ENCODE measurements around the gene PRMT1. TPM values are rescaled to one million over a fixed set of nuclear protein-coding genes. Genes with fewer than 3 reads are reported as not detected.

PRMT1 gene
- total RNA-seq, 2 donors from 2014 or later: 66.7 to 83.9 TPM

DNA sequence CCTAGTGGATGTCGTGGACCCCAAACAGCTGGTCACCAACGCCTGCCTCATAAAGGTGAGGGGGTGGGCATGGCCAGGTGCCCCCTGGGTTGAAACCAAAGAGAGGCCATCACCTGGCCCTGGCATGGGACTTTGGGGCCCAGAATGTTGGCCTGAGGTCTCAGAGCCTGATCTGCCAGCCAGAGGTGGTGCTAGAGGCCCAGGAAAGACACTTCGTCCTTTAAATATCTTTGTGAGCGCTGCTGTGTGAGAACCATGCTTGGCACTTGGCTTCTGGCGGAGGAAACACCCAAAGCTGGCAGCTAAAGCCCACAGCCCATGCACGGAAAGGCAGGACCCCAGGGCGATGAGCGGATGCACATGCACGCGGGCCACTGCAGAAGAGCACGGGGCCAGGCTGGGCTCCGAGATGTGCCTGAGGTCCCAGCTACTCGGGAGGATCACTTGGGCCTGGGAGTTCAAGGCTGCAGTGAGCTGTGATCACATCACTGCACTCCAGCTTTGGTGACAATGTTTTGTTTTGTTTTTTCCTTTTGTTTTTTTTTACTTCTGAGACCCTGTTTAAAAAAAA is 8.0 kb downstream of the PRMT1 start:
- ATAC-seq (no peak), DNase-seq (no peak)
- intact Hi-C loops (cut with DNase I, micrococcal nuclease): loop anchor here in 1 of 2 donors (2.0 kb wide), 1 partner anchor 76 kb away; no protein-coding TSS in a partner anchor

DNA sequence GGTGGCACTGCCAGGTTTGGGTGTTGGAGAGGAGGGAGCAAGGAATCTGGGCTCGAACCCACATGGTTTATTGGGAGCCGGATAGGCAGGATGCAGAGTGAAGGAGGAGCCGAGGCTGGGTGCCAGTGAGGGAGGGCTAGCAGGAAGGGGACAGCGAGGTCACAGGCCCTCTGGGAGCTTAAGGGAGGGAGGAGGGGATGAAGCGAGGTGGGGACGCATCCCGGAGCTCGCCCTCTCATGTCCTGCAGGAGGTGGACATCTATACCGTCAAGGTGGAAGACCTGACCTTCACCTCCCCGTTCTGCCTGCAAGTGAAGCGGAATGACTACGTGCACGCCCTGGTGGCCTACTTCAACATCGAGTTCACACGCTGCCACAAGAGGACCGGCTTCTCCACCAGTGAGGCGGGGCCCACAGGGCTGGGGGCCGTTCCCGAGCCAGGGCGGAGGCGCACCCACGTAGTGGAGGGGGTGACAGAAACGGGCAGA is 8.8 kb downstream of the PRMT1 start:
- ATAC-seq: no peak
- peak in 1 of 2 donors; percentile 5 for DNase-seq
- intact Hi-C loops (cut with DNase I, micrococcal nuclease): loop anchor here in 1 of 2 donors (2.0 kb wide), 1 partner anchor 75 kb away; no protein-coding TSS in a partner anchor

DNA sequence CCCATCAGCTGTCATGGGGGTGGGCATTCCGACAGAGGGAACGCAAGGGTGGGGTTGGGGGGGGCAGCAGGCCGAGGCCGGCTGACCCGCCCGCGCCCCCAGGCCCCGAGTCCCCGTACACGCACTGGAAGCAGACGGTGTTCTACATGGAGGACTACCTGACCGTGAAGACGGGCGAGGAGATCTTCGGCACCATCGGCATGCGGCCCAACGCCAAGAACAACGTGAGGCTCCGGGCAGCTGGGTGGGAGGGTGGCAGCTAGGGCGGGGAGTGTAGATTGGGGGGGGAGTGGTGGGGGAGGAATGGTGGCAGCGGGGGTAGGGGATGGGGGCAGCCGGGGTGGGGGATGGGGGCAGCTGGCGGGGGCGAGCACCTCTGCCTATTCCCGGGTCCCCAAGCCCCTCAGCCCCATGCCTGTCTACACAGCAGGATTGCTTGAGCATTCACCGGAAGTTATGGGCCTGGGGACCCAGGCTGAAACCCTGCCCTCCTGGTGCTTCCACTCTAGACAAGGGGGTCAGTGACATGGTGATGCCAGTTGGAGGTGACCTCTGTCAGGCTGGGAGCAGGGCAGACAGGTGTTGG is 9.5 kb downstream of the PRMT1 start:
- no peak for DNase-seq
- intact Hi-C loops (cut with DNase I, micrococcal nuclease): no loop called here
- no peak for ATAC-seq

DNA sequence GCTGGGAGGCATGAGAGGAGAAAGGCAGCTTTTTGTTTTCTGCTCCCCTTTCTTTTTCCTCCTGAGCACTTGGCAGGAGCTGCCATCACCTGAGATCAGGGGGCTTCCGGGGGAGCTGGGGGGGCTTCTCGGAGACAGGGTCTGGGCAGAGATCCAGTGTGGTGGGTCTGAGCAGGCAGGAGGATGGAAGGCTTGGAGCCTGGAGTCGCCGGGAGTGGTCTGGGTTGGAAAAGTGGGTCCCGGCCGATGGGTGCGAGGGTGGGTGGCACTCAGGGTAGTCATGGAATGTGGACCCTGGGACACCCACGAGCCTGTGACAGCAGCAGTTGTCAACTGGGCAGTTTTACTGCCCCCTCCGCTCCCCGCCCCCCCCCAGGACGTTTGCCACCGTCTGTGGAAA is 10.1 kb downstream of the PRMT1 start:
- intact Hi-C loops (cut with DNase I, micrococcal nuclease): no loop called here
- DNase-seq: peak in 1 of 2 donors; percentile 5
- no peak for ATAC-seq

DNA sequence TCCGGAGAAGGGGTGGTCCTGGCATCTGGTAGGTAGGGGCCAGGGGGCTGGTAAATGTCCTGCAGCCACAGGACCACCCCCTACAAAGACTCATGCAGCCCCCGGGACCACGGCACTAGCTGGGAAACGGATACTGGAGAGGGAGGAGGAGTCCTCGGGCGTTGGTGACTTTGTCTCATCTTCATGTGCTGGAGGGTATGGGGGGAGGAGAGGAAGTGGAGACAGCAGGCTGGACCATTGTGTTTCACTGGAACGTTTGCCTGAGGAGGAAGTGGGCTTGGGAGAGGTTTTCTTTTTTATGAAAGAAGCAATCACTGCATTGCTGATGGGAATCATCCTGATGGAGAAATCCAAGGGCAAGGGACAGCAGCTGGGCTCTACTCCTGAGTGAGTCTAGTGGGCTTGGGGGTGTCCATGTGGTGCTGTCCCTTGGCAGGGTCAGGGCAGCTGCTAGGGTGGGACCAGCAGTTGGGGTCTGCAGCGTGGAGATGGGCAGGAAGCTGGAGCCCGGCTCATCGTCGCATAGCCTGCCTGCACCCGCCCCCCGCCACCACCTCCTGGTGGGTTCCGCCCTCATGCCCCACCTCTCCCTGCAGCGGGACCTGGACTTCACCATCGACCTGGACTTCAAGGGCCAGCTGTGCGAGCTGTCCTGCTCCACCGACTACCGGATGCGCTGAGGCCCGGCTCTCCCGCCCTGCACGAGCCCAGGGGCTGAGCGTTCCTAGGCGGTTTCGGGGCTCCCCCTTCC is 10.7 kb downstream of the PRMT1 start:
- intact Hi-C loops (cut with DNase I, micrococcal nuclease): no loop called here
- DNase-seq: peak in 1 of 2 donors; percentile 8
- ATAC-seq: no peak

DNA sequence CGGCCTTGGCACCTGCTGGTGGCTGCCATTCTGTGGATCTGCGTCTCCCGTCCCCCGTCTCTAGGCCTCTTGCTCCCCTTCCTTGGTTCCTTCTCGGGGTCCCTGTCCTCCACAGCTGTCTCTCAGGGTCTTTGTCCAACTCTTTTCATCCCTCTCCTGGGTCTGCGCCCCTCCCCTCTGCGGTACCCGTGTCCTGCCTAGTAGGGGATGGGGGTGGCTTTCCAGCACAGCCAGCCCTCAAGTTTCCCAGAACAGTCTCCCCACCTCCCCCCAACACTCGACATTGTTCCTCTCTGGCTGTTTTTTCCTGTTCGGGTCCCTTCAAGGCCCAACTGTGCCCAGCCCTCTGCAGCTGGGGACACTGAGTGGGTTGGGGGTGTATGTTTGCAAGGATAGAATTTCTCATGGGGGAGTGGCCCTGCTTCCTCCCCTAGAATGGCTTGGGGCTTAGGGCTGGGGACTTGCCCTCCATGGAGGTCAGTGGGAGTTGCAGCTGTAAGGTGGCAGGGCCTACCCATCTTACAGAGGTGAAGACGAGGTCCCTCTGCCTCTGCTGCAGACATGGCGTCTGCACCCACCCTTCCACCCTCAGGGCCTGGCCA is 11.6 kb downstream of the PRMT1 start:
- ATAC-seq: no peak
- intact Hi-C loops (cut with DNase I, micrococcal nuclease): no loop called here
- no peak for DNase-seq

DNA sequence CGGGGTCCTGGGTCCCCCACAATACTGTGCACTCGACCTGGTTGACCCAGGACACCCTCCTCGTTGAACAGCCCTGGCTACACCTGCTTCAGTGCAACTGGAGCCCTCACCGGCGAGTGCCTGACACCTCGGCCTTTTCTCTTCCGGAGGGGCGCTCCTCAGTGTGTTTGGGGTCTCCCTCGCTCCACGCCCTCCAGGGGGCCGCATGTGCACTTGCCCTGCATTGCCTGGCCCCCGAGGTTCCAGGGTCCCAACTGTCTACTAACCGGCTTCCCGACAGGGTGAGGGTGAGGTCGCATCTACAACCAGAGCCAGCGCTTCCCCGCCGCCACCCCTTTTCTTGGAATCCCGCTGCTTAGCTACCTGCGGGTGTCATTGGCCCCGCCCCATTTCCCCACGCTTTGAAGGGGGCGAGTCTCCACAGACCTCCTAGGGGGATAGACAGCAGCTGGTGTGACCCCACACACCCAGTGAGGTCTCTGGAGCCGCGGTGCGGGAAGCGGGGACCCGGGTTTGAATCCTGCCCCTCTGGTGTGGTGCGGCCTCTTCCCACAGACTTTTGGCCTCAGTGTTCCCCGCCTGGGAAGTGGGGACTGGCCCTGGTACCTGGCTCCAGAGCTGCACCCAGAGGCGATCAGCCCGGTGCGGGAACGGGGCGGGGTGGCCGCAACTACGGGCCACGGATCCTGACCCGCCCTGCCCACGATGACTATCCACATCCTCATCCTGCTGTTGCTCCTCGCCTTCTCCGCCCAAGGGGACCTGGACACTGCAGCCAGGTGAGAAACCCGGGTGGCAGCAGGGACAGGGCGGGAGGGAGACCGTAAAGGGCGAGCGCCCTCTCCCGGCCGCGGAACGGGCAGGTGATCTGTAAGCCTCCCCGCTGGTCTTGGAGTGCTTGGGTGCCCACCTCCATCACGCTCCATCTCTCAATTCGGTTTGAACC is 12.3 kb downstream of the PRMT1 start, which contains the start of gene ADM5:
ADM5 (plus strand) TSS at position 462 of the 946 bp plus-strand sequence; CDS start at position 706, 244 bp downstream.
- intact Hi-C loops (cut with DNase I, micrococcal nuclease): no loop called here
- ATAC-seq: peak; percentile 79
- peak in 1 of 2 donors; percentile 82 for DNase-seq

DNA sequence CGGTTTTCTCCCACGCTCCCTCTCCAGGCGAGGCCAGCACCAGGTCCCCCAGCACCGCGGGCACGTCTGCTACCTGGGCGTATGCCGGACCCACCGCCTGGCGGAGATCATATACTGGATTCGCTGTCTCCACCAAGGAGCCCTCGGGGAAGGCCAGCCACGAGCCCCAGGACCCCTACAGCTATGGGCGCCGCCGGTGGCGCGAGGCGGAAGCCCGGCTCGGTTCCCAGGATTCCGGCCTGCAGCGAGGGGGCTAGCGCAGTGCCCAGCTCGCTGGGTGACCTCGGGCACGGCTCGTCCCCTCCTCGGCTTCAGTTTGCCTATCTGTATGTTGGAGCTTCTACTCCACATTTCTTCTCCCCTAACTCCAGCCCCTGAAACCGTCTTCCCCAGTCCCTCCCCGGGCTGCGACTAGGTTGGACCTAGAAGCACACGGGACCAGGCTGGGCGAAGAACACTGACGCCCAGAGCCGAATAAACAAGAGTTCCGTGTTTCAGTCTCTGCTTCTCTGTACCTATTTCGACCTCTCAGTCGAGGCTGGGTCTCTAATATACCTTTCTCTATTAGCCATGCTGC is 13.1 kb downstream of the PRMT1 start:
- DNase-seq: no peak
- ATAC-seq: peak; percentile 39
- intact Hi-C loops (cut with DNase I, micrococcal nuclease): no loop called here

DNA sequence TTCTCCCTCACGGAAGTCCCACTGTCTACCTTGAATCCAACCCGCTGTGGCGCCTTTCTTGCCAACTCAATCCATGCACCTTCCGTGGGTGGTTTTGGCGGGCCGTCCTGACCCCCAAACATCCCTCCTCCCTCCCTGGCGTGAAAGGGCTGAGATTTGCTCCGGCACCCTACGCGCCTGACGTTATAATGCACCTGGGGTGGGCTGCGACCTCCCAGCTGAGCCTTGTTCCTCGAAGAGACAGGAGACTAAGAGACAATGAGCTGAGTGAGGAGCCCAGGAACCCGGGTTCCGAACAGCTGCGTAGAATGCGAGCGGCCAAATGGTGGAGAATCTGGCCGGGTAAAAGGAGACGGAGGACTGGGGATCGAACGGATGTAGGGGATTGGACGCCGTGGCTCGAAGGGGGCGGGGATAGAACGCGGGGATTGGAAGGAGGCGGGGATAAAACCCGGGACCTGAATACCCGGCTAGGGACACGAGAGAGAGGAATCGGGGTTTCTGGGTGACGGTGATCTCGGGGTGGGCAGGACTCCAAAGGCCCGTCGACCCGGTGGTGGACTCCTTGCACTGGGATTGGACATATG is 13.7 kb downstream of the PRMT1 start, which contains the start of gene CPT1C:
CPT1C (plus strand) TSS at position 461 of the 587 bp plus-strand sequence. CDS start 1,137 bp downstream, outside the sequence.
- intact Hi-C loops (cut with DNase I, micrococcal nuclease): no loop called here
- peak; percentile 75 for ATAC-seq
- DNase-seq: peak; percentile 76 to 77

DNA sequence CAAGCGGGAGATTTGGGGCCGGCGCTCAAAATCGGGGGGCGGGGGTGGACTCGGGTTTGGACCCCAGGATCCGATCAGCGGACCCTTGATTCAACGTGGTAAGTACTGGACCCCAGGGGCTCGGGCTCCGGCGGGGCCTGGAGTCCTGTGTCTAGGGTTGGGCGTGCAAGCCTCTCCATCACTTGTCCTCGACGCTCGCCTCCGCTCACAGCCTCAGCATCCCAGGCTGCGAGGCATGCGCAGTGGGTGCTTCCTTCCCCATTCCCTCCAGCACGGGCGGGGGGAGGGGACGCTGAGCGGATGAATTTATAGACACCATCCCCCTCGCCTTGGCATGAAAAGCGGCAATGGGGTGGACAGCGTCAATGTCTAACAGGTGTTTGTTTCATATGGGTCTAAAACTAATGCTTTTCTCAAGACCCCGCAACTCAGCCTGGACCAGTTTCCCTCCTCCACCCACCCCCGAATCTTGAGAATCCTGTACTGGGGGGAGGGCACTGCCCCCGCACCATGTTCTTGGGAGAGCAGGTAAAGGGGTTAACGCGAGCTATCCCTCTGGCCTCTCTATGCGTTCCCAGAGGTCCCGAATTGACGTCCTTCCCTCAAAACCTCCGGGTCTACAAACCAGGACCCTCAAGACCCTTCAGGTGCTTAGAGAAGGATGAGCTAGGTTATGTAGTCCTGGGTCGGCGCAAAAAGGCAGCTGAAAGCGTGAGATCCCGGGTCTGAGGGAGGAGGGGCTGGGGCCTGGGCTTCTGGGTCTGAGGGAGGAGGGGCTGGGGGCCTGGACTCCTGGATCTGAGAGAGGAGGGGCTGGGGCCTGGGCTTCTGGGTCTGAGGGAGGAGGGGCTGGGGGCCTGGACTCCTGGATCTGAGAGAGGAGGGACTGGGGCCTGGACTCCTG is 14.4 kb downstream of the PRMT1 start:
- peak in 1 of 2 donors; percentile 54 for DNase-seq

DNA sequence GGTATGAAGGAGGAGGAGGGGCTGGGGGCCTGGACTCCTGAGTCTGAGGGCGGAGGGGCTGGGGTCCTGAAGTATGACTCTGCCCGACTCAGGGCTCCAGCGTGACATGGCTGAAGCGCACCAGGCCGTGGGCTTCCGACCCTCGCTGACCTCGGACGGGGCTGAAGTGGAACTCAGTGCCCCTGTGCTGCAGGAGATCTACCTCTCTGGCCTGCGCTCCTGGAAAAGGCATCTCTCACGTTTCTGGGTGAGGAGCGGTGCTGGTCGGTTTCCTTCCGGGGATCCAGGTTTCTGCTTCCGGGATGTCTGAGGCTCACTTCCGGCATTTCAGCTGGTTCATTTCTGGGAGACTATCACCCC is 15.1 kb downstream of the PRMT1 start:
- ATAC-seq: no peak
- intact Hi-C loops (cut with DNase I, micrococcal nuclease): no loop called here
- no peak for DNase-seq

More for the DNA sequence above, 14.4 kb downstream of the PRMT1 start:
- ATAC-seq: peak; percentile 18
- intact Hi-C loops (cut with DNase I, micrococcal nuclease): no loop called here

DNA sequence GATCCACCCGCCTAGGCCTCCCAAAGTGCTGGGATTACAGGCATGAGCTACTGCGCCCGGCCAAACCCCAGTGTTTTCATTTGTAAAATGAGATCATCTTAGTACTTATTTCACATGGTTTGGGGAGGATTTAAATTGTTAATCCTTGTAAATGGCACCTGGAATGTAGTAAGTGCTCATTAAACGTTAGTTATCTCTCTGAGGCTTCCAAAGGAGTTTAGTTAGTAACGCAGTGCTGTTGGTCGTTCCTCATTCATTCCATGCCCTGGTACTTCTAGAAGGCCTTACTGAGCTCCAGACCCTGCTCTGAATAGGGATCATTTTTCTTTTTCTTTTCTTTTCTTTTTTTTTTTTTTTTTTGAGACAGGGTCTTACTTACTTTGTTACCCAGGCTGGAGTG is 19.0 kb downstream of the PRMT1 start:
- DNase-seq: no peak
- intact Hi-C loops (cut with DNase I, micrococcal nuclease): no loop called here
- ATAC-seq: no peak

DNA sequence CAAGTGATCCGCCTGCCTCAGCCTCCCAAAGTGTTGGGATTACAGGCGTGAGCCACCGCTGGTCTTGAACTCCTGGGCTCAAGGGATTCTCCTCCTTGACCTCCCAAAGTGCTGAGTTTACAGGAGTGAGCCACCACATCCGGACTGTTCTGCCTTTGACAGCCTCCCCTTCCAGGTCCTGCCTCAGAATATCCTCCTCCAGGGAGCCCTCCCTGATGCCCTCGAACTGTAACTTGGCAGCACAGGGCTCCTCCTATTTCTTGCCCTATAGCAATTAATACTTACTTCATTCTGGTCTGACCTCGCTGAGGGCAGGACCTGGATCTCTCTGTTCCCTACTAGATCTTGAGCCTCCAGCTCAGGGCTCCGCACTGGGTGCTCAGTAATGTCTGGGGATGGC is 19.8 kb downstream of the PRMT1 start:
- ATAC-seq (no peak), DNase-seq (no peak)
- intact Hi-C loops (cut with DNase I, micrococcal nuclease): no loop called here

DNA sequence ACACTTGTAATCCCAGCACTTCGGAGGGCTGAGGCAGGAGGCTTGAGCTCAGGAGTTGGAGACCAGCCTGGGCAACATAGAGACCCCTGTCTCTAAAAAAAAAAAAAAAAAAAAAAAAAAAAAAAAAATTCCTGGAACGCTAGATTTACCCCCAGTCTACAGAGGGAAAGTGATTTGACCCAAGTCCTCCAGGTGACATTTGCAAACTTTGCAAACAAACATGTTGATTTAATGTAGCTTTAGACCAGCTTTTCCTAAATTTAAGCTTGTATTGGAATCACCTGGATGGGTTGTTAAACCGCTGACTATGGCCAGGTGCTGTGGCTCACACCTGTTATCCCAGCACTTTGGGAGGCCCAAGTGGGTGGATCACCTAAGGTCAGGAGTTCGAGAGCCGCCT is 22.3 kb downstream of the PRMT1 start:
- DNase-seq (no peak), ATAC-seq (no peak)
- intact Hi-C loops (cut with DNase I, micrococcal nuclease): no loop called here

DNA sequence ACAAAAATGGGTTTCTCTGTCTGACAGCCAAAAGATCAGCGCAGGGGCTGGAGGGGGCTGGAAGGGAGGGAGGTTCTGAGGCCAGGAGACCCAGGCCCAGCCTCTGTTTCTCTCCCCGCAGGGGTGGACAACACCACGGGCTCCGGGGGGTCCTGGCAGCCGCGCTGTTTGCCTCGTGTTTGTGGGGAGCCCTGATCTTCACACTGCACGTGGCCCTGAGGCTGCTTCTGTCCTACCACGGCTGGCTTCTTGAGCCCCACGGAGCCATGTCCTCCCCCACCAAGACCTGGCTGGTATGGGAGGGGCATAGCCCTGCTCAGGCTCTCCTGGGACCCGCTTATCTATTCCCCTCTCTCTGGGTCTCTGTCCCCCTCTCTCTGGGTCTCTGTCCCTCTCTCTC is 23.5 kb downstream of the PRMT1 start:
- ATAC-seq (no peak), DNase-seq (no peak)
- intact Hi-C loops (cut with DNase I, micrococcal nuclease): no loop called here

DNA sequence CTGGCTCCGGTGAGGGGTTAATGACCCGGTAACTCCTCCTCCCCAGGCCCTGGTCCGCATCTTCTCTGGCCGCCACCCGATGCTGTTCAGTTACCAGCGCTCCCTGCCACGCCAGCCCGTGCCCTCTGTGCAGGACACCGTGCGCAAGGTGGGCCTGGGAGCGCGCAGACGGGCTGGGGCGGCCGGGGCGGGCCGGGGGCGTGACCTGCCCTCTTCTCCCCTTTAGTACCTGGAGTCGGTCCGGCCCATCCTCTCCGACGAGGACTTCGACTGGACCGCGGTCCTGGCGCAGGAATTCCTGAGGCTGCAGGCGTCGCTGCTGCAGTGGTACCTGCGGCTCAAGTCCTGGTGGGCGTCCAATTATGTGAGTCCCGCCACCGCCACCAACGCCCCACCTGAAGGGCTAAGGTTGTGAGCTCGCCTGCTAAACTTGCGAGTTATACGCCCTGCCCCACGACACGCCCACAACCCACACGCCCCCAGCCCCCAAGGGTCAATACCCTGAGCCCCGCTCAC is 24.3 kb downstream of the PRMT1 start:
- DNase-seq: no peak
- intact Hi-C loops (cut with DNase I, micrococcal nuclease): no loop called here
- peak; percentile 14 for ATAC-seq
